Frontal cortex (tissue), 4 donors: ENCODE measurements around the gene CD2BP2. TPM values are rescaled to one million over a fixed set of nuclear protein-coding genes. Genes with fewer than 3 reads are reported as not detected.

Experiments
- DNase-seq, 2 donors: peaks; one replicate each; pipeline ENCODE4 v3.0.0; 2012; ENCODE audit warnings: low spot score in 2 of 2
- FAIRE-seq: peaks from 2 replicates; lab custom pipeline; 2012; peaks lifted over from hg19 to GRCh38; lab: Jason Lieb, UNC
- total RNA-seq: library from RNA; depleted of rRNA; stranded (reverse); fragments of >200 nt; gene quantifications from one replicate; pipeline ENCODE4 v1.2.3, GENCODE V29; 2014
- donor health status: control.
- donor health status: control.
- donor health status: control.

Gene CD2BP2
- total RNA-seq, 1 donor from 2014 or later = 38.7 TPM

GRCh38 chr16:30379158-30379783 is 24.2 kb upstream of the CD2BP2 start:
- FAIRE-seq (no peak), DNase-seq (no peak)

GRCh38 chr16:30378236-30379157 is 23.4 kb upstream of the CD2BP2 start:
- no peak for FAIRE-seq
- peak; percentile 96 to 99 for DNase-seq

DNA sequence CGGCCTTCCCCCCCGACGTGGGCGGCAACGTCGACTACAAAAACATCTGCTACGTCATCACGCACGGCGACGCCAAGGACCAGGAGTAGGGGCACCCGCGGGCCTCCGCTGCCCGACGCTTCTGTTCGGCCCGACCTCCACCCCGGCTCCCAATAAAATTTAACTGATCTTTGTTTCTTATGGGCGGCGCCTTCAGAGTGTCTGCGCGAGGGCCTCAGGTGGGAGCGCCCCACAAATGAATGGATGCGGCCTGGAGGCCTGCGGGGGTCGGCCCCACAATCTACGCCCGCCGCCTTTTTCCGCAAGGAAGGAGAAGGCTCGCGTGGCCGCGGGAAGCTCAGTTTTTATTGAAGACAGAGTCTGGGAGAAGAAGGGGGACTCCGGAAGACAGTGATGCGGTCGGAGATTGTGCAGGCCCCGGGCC is 22.7 kb upstream of the CD2BP2 start:
- DNase-seq = peak; percentile 85 to 87
- FAIRE-seq = no peak

- no peak for FAIRE-seq
- no peak for DNase-seq
These were observed 22.1 kb upstream of the CD2BP2 start for GRCh38 chr16:30377050-30377811.

- DNase-seq = no peak
- FAIRE-seq = no peak
These were observed 21.4 kb upstream of the CD2BP2 start for GRCh38 chr16:30376461-30376902.

DNA sequence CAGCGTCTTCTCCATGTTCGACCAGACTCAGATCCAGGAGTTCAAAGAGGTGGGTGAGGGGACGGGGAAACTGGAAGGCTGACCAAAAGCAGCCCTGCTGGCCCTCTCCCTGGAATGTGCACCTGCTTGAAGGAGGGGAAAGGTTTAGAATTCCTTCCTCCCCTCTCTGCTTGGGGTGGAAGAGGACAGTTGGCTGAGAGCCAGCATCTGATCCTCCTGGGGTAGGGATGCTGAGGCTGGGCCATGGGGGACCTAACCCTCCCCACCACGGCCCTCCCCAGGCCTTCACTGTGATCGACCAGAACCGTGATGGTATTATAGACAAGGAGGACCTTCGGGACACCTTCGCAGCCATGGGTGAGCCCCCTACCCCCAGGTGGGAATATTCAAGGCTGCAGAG is 20.8 kb upstream of the CD2BP2 start:
- DNase-seq (no peak), FAIRE-seq (no peak)

- DNase-seq (no peak), FAIRE-seq (no peak)
These were observed 19.4 kb upstream of the CD2BP2 start, which contains the start of gene MYL11 for GRCh38 chr16:30374538-30374937. Gene MYL11 (plus strand): TSS chr16:30374802. CDS start chr16:30374858, 56 bp downstream.

DNA sequence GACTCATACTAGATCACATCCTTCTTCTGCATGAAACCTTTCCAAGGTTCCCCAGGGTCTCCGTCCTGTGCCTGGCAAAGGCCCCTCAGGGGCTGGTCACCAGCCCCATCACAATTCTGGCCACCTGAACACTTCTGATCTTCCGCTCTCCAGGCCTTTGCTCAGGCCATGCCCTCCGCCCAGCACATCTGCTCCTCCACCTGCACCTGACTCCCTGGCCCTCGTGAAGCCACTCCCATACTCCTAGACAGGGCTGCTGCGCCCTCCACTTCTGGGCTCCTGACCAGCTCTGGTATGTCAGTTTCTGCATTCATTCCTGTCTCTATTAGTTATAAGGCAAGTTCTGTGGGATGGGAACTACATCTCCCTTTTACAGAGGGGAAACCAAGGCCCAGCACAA is 17.6 kb upstream of the CD2BP2 start:
- FAIRE-seq = no peak

DNA sequence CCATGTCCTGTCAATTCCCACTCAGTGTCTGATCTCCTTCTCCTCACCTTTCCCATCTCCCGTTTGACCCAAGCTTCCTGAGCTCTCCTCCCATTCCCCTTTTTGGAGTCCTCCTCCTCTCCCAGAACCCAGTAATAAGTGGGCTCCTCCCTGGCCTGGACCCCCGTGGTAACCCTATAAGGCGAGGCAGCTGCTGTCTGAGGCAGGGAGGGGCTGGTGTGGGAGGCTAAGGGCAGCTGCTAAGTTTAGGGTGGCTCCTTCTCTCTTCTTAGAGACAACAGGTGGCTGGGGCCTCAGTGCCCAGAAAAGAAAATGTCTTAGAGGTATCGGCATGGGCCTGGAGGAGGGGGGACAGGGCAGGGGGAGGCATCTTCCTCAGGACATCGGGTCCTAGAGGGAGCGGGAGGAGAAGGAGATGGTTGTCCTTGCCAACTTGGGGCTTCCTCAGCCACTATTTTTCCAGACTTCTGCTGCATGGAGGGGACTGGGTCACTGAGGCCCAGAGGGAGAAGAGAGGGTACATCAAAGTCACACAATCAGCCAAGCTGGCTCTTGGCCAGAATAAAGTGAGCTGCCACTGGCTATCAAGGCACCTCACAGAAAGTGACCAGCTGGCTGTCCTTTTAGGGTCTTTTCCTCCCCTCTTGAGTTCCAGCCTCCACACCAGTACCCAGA is 17.1 kb upstream of the CD2BP2 start:
- no peak for DNase-seq
- FAIRE-seq = no peak

More for the DNA sequence above, 17.6 kb upstream of the CD2BP2 start:
- no peak for DNase-seq

GRCh38 chr16:30371248-30371816 is 16.2 kb upstream of the CD2BP2 start:
- no peak for FAIRE-seq
- DNase-seq = no peak

DNA sequence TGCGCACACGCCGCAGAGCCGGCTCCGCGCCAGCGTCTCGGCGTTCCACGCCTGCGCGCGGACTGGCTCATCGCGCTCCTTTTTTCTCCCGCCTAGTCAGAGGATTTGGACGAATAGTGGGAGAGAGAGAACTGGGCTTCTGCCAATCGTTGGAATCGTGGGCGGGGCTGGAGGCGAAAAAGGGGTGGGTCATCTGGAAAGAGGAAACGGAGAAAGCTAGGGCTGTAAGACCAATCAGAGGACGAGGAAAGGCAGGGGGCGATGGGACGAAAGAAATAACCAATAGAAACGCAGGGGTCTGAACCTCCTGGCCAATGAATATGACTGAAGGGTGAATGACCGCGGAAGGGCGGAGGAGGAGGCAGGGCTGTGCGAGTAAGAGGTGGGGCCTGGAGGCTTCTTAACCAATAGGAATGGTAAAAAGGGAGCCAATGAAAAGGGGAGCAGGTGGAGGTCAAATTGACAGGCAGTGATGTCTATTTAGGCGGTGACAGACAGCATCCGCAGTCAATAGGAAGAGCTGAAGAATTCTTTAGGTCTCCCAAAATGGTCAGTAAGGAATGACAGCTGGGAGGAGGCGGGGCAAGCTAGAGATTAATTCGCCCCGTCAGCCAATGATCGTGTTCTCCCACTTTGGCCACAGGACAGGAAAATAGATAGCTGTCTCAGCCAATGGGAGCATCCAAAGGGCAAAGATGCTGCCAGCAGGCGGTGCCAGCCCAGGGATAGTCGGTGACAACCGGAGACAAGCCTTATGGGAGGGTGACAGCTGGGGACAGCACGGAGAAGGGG is 15.5 kb upstream of the CD2BP2 start, which contains the start of gene TBC1D10B:
Gene TBC1D10B (minus strand): TSS at position 39 of the 792 bp plus-strand sequence. CDS start 311 bp downstream, outside the sequence.
- DNase-seq = peak; percentile 94 to 97
- peak; percentile 99 for FAIRE-seq

DNA sequence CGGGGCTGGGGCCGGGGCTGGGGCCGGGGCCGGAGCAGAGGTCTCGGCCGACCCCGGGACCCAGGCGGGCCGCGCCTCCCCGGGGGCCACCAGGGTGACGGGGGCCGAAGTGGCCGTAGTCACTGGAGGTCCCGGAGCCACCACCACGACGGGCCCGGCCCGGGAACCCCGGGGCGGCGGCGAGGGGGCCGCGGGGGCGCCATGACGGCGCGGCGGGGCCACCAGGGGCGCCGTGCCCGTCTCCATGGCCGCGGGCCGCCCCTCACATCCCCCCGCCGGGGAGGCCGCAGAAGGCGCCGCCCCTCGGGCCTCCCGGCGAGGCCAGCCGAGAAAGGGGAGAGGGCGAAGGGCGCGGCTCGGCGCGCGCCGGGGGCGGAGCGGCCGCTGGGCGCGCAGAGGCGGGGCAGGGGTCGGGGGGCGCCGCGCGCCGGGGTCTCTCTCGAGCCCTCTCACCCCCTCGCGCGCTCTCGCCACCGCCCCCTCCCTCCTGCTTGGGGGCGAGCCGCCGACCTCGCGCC is 14.9 kb upstream of the CD2BP2 start:
- FAIRE-seq (no peak), DNase-seq (no peak)

DNA sequence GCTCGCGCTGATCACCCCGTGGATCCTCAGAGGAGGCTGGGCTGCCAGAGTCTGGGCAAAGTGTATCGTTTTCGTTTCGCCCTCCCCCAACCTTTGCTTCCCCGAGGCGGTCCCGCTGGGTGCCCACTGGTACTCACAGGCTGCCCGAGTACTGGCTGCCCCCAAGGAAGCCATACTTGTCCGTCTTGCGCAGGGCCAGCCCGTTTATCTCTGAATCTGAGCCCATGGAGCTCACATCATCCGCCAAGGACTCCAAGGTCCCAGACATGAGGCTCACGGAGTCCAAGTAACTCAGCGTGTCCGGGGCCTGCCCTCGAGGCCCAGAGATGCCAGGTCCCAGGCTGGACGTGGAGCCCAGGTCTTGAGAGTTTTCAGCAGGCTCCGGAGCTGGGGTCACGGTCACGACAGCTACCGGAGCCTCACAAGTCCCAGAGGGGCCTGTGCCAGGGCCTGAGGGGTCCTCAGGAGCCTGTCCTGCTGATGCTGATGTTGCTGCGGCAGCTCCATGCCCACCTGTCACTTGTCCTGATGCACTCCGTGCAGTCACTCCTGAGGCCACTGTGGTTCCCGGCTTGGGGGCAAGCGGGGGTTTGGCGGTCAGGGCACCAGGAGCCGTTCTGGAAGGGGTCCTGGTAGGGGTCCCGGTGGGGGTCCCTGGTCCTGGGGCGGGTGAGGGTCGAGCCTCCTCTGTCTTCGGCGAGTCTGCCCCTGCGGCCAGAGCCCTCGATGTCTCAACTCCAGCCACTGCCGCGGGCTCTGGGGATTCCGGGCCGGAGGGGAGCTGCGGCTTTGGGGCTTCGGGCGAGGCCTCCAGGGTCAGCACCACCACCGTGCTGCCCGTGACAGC is 14.2 kb upstream of the CD2BP2 start:
- no peak for FAIRE-seq
- no peak for DNase-seq

DNA sequence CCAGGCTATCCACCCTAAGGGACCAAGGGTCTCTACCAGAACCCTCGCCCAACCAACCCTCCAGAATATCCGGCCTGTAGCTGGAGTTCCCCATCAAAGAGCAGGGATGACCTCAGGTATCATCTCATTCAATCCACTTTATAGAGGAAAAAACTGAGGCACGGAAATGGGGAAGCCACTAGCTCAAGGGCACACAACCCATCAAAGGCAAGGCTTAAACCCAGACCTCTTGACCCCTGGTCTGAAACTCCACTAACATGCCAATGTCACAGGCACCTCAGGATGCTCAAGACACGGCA is 13.6 kb upstream of the CD2BP2 start:
- FAIRE-seq = no peak

DNA sequence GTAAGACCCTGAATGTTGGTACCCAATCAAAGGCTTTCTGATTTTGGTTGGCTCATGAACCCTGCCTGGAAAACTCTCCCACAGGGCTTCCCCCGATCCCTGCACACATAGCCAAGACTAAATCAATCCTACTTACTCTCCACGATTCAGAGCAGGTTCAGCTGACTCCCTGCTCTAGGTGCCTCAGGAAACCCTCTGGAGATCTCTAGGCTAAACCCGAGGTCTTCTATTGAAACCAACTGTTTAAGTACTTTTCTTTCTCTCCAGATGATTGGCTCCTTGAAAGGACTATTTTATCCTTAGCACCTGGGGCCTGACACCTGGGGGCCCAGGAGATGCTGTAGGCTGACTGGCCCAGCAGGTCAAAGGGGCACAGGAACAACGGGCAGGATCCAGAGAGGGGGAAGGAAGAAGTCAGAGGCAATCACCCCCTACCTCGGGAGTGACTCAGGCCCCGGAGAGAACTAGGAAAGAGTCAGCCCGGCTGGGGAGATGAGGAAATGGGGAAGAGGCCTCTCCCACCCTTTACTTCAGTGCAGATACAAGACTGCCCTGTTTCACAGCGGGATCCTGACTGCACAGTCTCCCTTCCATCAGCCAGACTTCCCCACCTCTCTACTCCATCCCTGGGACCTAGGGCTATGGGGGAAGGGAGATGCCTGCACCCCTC is 13.1 kb upstream of the CD2BP2 start:
- FAIRE-seq (no peak), DNase-seq (no peak)

More for the DNA sequence above, 13.6 kb upstream of the CD2BP2 start:
- no peak for DNase-seq

DNA sequence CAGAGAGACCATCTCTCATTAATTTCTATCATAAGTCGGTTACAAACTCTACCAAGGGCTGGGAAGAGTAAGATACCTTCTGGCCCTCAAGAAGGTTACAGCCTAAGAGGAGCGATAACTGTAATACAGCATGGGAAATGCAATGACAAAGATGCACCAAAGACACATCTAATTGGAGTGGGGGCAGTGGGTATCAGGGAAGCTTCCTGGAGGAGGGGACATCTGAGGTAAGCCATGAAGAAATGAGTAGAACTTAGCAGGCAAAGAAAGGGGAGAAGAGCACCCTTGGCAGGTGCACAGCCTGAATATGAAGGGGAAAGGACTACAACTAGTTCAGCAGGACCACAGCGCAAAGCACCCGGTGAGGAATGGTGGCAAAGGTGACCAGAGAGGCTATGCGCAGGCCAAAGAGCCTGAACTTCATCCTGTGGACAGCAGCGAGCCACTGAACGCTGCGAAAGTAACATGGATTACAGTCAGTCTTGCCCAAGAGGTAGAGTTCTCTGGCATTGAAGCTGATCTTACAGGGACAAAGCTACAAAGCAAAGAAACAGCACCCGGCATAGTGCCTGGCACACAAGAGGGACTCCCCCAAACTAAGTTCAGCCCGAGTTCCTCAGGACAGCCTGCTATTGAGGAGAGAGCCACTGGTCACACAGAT is 12.4 kb upstream of the CD2BP2 start:
- FAIRE-seq (no peak), DNase-seq (no peak)
